ENCODE measurements around the gene RPL28.

DNA sequence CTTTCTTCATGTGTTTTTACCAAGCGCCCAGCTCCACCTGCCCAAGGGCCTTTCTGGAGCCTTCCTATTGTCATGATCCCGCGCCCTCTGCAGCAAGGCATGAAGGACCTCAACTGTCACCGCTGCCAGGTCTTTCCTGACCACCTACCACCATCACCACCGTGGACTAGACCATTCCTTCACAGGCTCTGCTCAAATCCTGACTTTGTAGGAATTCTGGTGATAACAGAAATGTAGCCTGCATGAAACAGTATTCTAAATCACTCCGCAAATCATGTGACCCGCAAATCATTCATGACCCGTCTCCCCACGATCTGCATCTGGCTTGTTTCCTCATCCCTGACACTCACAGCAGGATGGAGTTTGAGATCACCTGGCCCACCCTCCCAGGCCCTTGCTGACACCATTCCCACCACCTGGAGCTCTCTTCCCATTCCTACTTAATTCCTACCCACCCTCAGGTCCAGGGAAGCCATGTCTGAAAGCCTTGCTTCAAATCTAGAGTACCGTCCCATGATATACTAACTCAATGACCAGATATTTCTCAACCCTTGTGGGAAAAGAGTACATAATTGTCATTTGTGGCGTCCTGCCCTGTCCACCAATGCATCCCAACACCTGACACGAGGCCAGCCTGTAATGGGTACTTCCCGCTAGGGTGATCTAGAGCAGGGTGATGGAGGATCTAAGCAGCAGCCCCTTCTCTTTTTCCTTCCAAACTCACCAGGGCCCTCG is 20.5 kb downstream of the RPL28 start:
- TF ChIP-seq, protein P1, sequence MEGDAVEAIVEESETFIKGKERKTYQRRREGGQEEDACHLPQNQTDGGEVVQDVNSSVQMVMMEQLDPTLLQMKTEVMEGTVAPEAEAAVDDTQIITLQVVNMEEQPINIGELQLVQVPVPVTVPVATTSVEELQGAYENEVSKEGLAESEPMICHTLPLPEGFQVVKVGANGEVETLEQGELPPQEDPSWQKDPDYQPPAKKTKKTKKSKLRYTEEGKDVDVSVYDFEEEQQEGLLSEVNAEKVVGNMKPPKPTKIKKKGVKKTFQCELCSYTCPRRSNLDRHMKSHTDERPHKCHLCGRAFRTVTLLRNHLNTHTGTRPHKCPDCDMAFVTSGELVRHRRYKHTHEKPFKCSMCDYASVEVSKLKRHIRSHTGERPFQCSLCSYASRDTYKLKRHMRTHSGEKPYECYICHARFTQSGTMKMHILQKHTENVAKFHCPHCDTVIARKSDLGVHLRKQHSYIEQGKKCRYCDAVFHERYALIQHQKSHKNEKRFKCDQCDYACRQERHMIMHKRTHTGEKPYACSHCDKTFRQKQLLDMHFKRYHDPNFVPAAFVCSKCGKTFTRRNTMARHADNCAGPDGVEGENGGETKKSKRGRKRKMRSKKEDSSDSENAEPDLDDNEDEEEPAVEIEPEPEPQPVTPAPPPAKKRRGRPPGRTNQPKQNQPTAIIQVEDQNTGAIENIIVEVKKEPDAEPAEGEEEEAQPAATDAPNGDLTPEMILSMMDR (IDR thresholded peaks at IDR 0.05; ENCODE audit: low read depth, low read length) = no peak
- no peak for TF ChIP-seq POLR2A (IDR thresholded peaks at IDR 0.05; ENCODE audit: extremely low read depth, insufficient read length)

All from NB4 (cell line).